OCI-LY7 (cell line): ENCODE data around the gene ASIC3. TPM values are rescaled to one million over a fixed set of nuclear protein-coding genes. Genes with fewer than 3 reads are reported as not detected.

Experiments
- BruUV-seq: library from RNA; stranded (reverse); fragments of 400-500 nt; replicated peaks from 2 replicates; lab custom pipeline; 2021; lab: Mats Ljungman, UMichigan
- CTCF ChIA-PET: fragments of 300-600 bp; sonication (Branson Sonifier 250); formaldehyde crosslinking; loops from one replicate; lab custom pipeline; 2022; ENCODE audit warnings: antibody characterized with exemption; ENCODE audit not compliant: unreplicated experiment; lab: Charles Lee
- POLR2A ChIA-PET: fragments of 300-600 bp; sonication (Branson Sonifier 250); formaldehyde crosslinking; loops from one replicate; lab custom pipeline; 2022; ENCODE audit warnings: antibody characterized with exemption; lab: Charles Lee
- DNase-seq: peaks from one replicate; pipeline ENCODE4 v3.0.0-alpha.2; 2015; ENCODE audit warnings: low spot score
- H2AFZ ChIP-seq: fragments of 200-600 bp; sonication (generic), shearing (Covaris generic); 2 replicates; pipeline ENCODE4 v1.6.1; 2014; ENCODE audit warnings: mild to moderate bottlenecking, antibody characterized with exemption, low read length, moderate library complexity
- H3K27ac ChIP-seq: fragments of 200-600 bp; sonication (generic); 2 replicates; pipeline ENCODE4 v1.5.1; 2014; ENCODE audit warnings: mixed run types, low read depth, mild to moderate bottlenecking, moderate library complexity, low read length, inconsistent platforms; ENCODE audit not compliant: poor library complexity, severe bottlenecking
- H3K36me3 ChIP-seq: fragments of 200-600 bp; sonication (generic); 2 replicates; pipeline ENCODE4 v1.6.1; 2014; ENCODE audit warnings: mild to moderate bottlenecking, antibody characterized with exemption, low read length, moderate library complexity, mixed read lengths; ENCODE audit not compliant: insufficient read depth
- H3K4me1 ChIP-seq: fragments of 200-600 bp; sonication (generic); 2 replicates; pipeline ENCODE4 v1.5.1; 2014; ENCODE audit warnings: mild to moderate bottlenecking, low read length; ENCODE audit not compliant: insufficient read depth, poor library complexity, severe bottlenecking
- H3K4me2 ChIP-seq: fragments of 200-600 bp; sonication (generic); 2 replicates; pipeline ENCODE4 v1.6.1; 2014; ENCODE audit warnings: mild to moderate bottlenecking, low read length
- H3K4me3 ChIP-seq: fragments of 200-600 bp; sonication (generic); 2 replicates; pipeline ENCODE4 v1.5.1; 2014; ENCODE audit warnings: mild to moderate bottlenecking, low read depth, low read length; ENCODE audit not compliant: poor library complexity, severe bottlenecking
- H3K79me2 ChIP-seq: fragments of 200-600 bp; sonication (generic); 2 replicates; pipeline ENCODE4 v1.6.1; 2016; ENCODE audit warnings: low read depth, mild to moderate bottlenecking, low read length, moderate library complexity, mixed read lengths; ENCODE audit not compliant: insufficient read depth
- H3K9me2 ChIP-seq: fragments of 200-600 bp; sonication (generic); 2 replicates; pipeline ENCODE4 v1.6.1; 2016; ENCODE audit warnings: mild to moderate bottlenecking, low read length, mixed read lengths; ENCODE audit not compliant: insufficient read depth
- H3K9me3 ChIP-seq: fragments of 200-600 bp; sonication (generic); 2 replicates; pipeline ENCODE4 v1.6.1; 2014; ENCODE audit warnings: mild to moderate bottlenecking, mixed run types, low read length, mixed read lengths
- H4K20me1 ChIP-seq: fragments of 200-600 bp; sonication (generic); 2 replicates; pipeline ENCODE4 v1.6.1; 2014; ENCODE audit warnings: mild to moderate bottlenecking, antibody characterized with exemption, low read length, moderate library complexity, mixed read lengths; ENCODE audit not compliant: insufficient read depth
- EZH2phosphoT487 ChIP-seq: fragments of 200-600 bp; sonication (generic); IDR thresholded peaks from 2 replicates; pipeline ENCODE4 v1.6.1; 2018; ENCODE audit warnings: low read depth, borderline replicate concordance, mild to moderate bottlenecking, mixed run types, antibody characterized with exemption, low read length, moderate library complexity, mixed read lengths
- intact Hi-C: fragments of 100-400 bp; cut with micrococcal nuclease; formaldehyde crosslinking; loops from one replicate; pipeline ENCODE4 v1.10.0; 2022; ENCODE audit not compliant: unreplicated experiment
- total RNA-seq, 2 experiments: library from RNA; depleted of rRNA in 1 of 2; stranded (reverse); fragments of >200 nt in 1 of 2; shearing (Covaris generic) in 1 of 2; gene quantifications; 2 replicates each; pipeline ENCODE4 v1.2.3, GENCODE V29; 2014 to 2022
- TF ChIP-seq, protein P1 (sequence below): fragments of 200-600 bp; sonication (generic); conservative IDR thresholded peaks from 2 replicates; pipeline ENCODE4 v1.5.1; 2014; ENCODE audit warnings: mild to moderate bottlenecking, antibody characterized with exemption, low read length, moderate library complexity, mixed read lengths

Gene ASIC3
- total RNA-seq, 2 experiments from 2014 or later: 3.3 to 14.8 TPM

DNA sequence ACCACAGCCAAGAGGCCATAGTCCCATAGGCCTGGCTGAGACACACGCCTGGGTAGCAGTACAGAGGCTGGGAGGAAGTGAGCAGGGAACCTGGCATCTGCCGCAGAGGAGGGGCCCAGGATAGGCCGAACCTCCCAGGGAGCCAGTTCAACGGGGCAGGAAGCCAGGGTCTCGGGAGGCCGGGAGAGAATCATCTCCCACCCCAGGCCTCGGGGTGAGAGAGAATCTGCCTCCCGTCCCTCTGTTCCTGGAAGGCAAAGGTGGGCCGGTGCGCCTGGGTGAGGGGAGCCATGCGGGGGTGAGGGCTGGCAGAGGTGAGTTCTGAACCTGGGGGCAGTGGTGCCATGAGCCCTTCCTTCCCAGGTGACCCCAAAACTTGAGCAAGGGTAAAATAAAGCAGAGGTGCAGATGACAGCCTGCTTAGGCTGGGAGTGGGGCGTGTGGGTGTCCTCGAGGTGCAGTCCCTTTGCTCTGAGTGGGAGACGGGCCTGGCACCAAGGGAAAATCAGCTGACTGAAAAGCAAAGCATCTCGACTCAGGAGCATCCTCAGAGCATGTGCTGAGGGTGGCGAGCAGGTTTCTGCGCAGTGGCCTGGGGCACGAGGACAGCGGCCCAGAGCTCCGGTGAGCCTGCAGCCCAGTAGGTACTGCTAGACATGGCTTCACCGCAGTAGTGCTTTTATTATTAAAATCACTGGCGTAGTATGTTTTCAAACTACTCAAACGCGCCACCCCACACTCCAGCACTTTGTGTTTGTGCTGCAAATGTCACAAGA, 53.5 kb downstream of the ASIC3 start:
- Histone ChIP-seq H3K4me3 (no peak overlapping the region), H2AFZ (no peak overlapping the region), H3K4me2 (no peak overlapping the region), H3K9me3 (no peaks in the 10 kb centered on the region), H3K79me2 (no peaks in the 10 kb centered on the region), H3K27ac (no peak overlapping the region), H4K20me1 (no peaks in the 10 kb centered on the region; the same call in 1 of the 2 replicates), H3K36me3 (no peaks in the 10 kb centered on the region), H3K9me2 (no peaks in the 10 kb centered on the region), H3K4me1 (peaks cover 3% of the 10 kb centered on the region)
- DNase-seq: no peak
- CTCF ChIA-PET: no interaction called here
- no TSS peak for BruUV-seq
- POLR2A ChIA-PET: no interaction called here
- no peak for TF ChIP-seq EZH2phosphoT487
- TF ChIP-seq, protein P1, sequence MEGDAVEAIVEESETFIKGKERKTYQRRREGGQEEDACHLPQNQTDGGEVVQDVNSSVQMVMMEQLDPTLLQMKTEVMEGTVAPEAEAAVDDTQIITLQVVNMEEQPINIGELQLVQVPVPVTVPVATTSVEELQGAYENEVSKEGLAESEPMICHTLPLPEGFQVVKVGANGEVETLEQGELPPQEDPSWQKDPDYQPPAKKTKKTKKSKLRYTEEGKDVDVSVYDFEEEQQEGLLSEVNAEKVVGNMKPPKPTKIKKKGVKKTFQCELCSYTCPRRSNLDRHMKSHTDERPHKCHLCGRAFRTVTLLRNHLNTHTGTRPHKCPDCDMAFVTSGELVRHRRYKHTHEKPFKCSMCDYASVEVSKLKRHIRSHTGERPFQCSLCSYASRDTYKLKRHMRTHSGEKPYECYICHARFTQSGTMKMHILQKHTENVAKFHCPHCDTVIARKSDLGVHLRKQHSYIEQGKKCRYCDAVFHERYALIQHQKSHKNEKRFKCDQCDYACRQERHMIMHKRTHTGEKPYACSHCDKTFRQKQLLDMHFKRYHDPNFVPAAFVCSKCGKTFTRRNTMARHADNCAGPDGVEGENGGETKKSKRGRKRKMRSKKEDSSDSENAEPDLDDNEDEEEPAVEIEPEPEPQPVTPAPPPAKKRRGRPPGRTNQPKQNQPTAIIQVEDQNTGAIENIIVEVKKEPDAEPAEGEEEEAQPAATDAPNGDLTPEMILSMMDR: no peak
- intact Hi-C loops: no loop called here

Other genes with a start within 250 kb of the ASIC3 start
- gene TMEM176B, start 248.2 kb upstream of the ASIC3 start, total RNA-seq (2014; rRNA removed; shearing (Covaris generic)): 0.09 TPM in 1 of 2 replicates, not detected in the other
- 0.37 TPM in 1 of 2 replicates, not detected in the other for gene TMEM176B, start 248.2 kb upstream of the ASIC3 start, total RNA-seq (2022)
- gene TMEM176A, start 247.8 kb upstream of the ASIC3 start, total RNA-seq (2014; rRNA removed; shearing (Covaris generic)): not detected in 2 replicates
- gene TMEM176A, start 247.8 kb upstream of the ASIC3 start, total RNA-seq (2022): not detected in 2 replicates
- not detected in 2 replicates for gene AOC1, start 196.0 kb upstream of the ASIC3 start, total RNA-seq (2014; rRNA removed; shearing (Covaris generic))
- gene AOC1, start 196.0 kb upstream of the ASIC3 start, total RNA-seq (2022): not detected in 2 replicates
- gene KCNH2, start 70.2 kb upstream of the ASIC3 start, total RNA-seq (2014; rRNA removed; shearing (Covaris generic)): 4.0 and 7.5 TPM in 2 replicates
- gene KCNH2, start 70.2 kb upstream of the ASIC3 start, total RNA-seq (2022): 5.8 and 6.2 TPM in 2 replicates
- gene NOS3, start 57.5 kb upstream of the ASIC3 start, total RNA-seq (2014; rRNA removed; shearing (Covaris generic)): 0.41 and 0.82 TPM in 2 replicates
- 0.30 and 0.78 TPM in 2 replicates for gene NOS3, start 57.5 kb upstream of the ASIC3 start, total RNA-seq (2022)
- gene ATG9B, start 24.0 kb upstream of the ASIC3 start, total RNA-seq (2014; rRNA removed; shearing (Covaris generic)): 0.18 and 1.1 TPM in 2 replicates
- 0.94 and 0.97 TPM in 2 replicates for gene ATG9B, start 24.0 kb upstream of the ASIC3 start, total RNA-seq (2022)
- 29.5 and 32.0 TPM in 2 replicates for gene ABCB8, start 20.1 kb upstream of the ASIC3 start, total RNA-seq (2014; rRNA removed; shearing (Covaris generic))
- gene ABCB8, start 20.1 kb upstream of the ASIC3 start, total RNA-seq (2022): 63.9 and 64.7 TPM in 2 replicates
- gene CDK5, start 9.4 kb downstream of the ASIC3 start, total RNA-seq (2014; rRNA removed; shearing (Covaris generic)): 30.9 and 35.2 TPM in 2 replicates
- 23.1 and 23.7 TPM in 2 replicates for gene CDK5, start 9.4 kb downstream of the ASIC3 start, total RNA-seq (2022)
- gene SLC4A2, start 11.1 kb downstream of the ASIC3 start, total RNA-seq (2014; rRNA removed; shearing (Covaris generic)): 64.2 and 112 TPM in 2 replicates
- 81.4 and 86.0 TPM in 2 replicates for gene SLC4A2, start 11.1 kb downstream of the ASIC3 start, total RNA-seq (2022)
- 114 and 118 TPM in 2 replicates for gene FASTK, start 32.3 kb downstream of the ASIC3 start, total RNA-seq (2014; rRNA removed; shearing (Covaris generic))
- gene FASTK, start 32.3 kb downstream of the ASIC3 start, total RNA-seq (2022): 87.7 and 90.5 TPM in 2 replicates
- 38.6 and 56.0 TPM in 2 replicates for gene TMUB1, start 35.0 kb downstream of the ASIC3 start, total RNA-seq (2014; rRNA removed; shearing (Covaris generic))
- gene TMUB1, start 35.0 kb downstream of the ASIC3 start, total RNA-seq (2022): 53.2 and 59.6 TPM in 2 replicates
- gene AGAP3, start 37.9 kb downstream of the ASIC3 start, total RNA-seq (2014; rRNA removed; shearing (Covaris generic)): 4.4 and 4.8 TPM in 2 replicates
- 23.1 and 30.9 TPM in 2 replicates for gene AGAP3, start 37.9 kb downstream of the ASIC3 start, total RNA-seq (2022)
- not detected in 2 replicates for gene GBX1, start 119.2 kb downstream of the ASIC3 start, total RNA-seq (2014; rRNA removed; shearing (Covaris generic))
- gene GBX1, start 119.2 kb downstream of the ASIC3 start, total RNA-seq (2022): not detected in 2 replicates
- gene ASB10, start 138.7 kb downstream of the ASIC3 start, total RNA-seq (2014; rRNA removed; shearing (Covaris generic)): not detected in 2 replicates
- not detected in 2 replicates for gene ASB10, start 138.7 kb downstream of the ASIC3 start, total RNA-seq (2022)
- gene H2BK1, start 162.0 kb downstream of the ASIC3 start, total RNA-seq (2014; rRNA removed; shearing (Covaris generic)): 1.3 TPM in 1 of 2 replicates, not detected in the other
- not detected in 2 replicates for gene H2BK1, start 162.0 kb downstream of the ASIC3 start, total RNA-seq (2022)
- 30.7 and 31.8 TPM in 2 replicates for gene ABCF2, start 178.7 kb downstream of the ASIC3 start, total RNA-seq (2014; rRNA removed; shearing (Covaris generic))
- gene ABCF2, start 178.7 kb downstream of the ASIC3 start, total RNA-seq (2022): 28.6 and 44.9 TPM in 2 replicates
- gene CHPF2, start 184.0 kb downstream of the ASIC3 start, total RNA-seq (2014; rRNA removed; shearing (Covaris generic)): 19.8 and 27.0 TPM in 2 replicates
- 29.8 and 34.2 TPM in 2 replicates for gene CHPF2, start 184.0 kb downstream of the ASIC3 start, total RNA-seq (2022)
- gene SMARCD3, start 200.2 kb downstream of the ASIC3 start, total RNA-seq (2014; rRNA removed; shearing (Covaris generic)): 1.5 and 2.5 TPM in 2 replicates
- 1.5 and 1.9 TPM in 2 replicates for gene SMARCD3, start 200.2 kb downstream of the ASIC3 start, total RNA-seq (2022)